ENCODE results near the gene CDC34. TPM values are rescaled to one million over a fixed set of nuclear protein-coding genes. Genes with fewer than 3 reads are reported as not detected.
"Not testable (repeated sequence)": the region's sequence is repeated elsewhere in the genome, so short reads cannot be mapped to it uniquely, and the experiment has no call there.

CDC34 gene
- total RNA-seq, 2 donors from 2014 or later: 77.0 to 101 TPM

DNA sequence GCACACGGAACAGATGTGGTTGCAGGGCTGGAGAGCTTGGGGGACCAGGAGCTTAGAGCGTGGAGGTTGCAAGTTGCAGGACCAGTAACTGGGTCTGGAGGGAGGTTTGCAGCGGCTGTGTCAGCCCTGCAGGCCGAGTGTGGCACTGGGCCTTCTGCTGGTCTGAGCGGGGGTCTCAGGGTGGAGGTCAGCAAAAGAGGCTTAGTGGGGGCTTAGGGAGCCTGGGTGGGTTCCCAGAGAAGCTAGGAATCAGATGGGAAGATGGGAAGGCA, 52.3 kb downstream of the CDC34 start:
- intact Hi-C loops (cut with DNase I): no loop called here
- DNase-seq (no peak), ATAC-seq (no peak)
- Histone ChIP-seq H3K36me3 (replicated peaks in 1 of 2; ENCODE audit: insufficient read depth in 1 of 2, low read depth in 2 of 2) (peaks cover 8 to 10% of the 10 kb centered on the region in 2 donors), H3K9me3 (no peaks in the 10 kb centered on the region), H3K4me3 (no peak overlapping the region), H3K27ac (no peak overlapping the region), H3K27me3 (peaks cover 0 to 4% of the 10 kb centered on the region in 2 donors), H3K4me1 (peaks cover 10% of the 10 kb centered on the region)
- WGBS, 2 donors: 62 to 73% methylated on average over 3 to 5 of the region's 5 CpGs
- TF ChIP-seq CTCF (IDR thresholded peaks at IDR 0.05) (no peak), POLR2A (IDR thresholded peaks at IDR 0.05) (no peak)

- Histone ChIP-seq H3K27me3 (peaks cover 0 to 9% of the 10 kb centered on the region in 2 donors), H3K9me3 (no peaks in the 10 kb centered on the region), H3K36me3 (replicated peaks in 1 of 2; ENCODE audit: insufficient read depth in 1 of 2, low read depth in 2 of 2) (peaks cover 8 to 10% of the 10 kb centered on the region in 2 donors), H3K27ac (no peak overlapping the region), H3K4me3 (no peak overlapping the region), H3K4me1 (peaks cover 16% of the 10 kb centered on the region)
- WGBS, 2 donors: 21 to 44% methylated on average over 12 to 38 of the region's 38 CpGs
- ATAC-seq (peak; percentile 47), DNase-seq (peak; percentile 22 to 45 (median 29))
- peak; percentile 31 to 63 (median 56) for TF ChIP-seq CTCF (IDR thresholded peaks at IDR 0.05)
- no peak for TF ChIP-seq POLR2A (IDR thresholded peaks at IDR 0.05)
- intact Hi-C loops (cut with DNase I): no loop called here
These were observed 52.9 kb downstream of the CDC34 start for GRCh38 chr19:584240-585001.

DNA sequence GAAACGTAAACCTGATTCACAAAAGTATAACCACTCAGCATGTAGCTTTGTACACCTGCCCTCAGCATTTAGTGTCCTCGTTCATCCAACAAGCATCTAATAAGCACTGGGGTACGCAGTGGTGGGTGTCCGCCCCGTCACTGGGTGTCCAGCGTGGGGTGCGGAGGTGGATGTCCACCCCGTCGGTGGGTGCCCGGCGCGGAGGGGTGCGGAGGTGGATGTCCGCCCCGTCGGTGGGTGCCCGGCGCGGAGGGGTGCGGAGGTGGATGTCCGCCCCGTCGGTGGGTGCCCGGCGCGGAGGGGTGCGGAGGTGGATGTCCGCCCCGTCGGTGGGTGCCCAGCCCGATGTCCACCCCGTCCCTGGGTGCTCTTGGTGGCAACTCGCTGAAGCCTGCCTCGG, 53.6 kb downstream of the CDC34 start:
- H3K4me3 ChIP-seq; H3K9me3 ChIP-seq; ATAC-seq; H3K27ac ChIP-seq; DNase-seq; H3K36me3 ChIP-seq (replicated peaks in 1 of 2; ENCODE audit: insufficient read depth in 1 of 2, low read depth in 2 of 2); intact Hi-C loops (cut with DNase I): not testable (repeated sequence)
- WGBS, 2 donors: 46 to 79% methylated on average over 2 to 31 of the region's 34 CpGs
- Histone ChIP-seq H3K27me3 (peaks cover 0 to 10% of the 10 kb centered on the region in 2 donors), H3K4me1 (peaks cover 17% of the 10 kb centered on the region)

- ATAC-seq (no peak), DNase-seq (no peak)
- H3K9me3 ChIP-seq: no peaks in the 10 kb centered on the region
- TF ChIP-seq POLR2A (IDR thresholded peaks at IDR 0.05): no peak
- TF ChIP-seq CTCF (IDR thresholded peaks at IDR 0.05): no peak
- H3K36me3 ChIP-seq (replicated peaks in 1 of 2; ENCODE audit: insufficient read depth in 1 of 2, low read depth in 2 of 2): peaks cover 8 to 10% of the 10 kb centered on the region in 2 donors
- H3K4me3 ChIP-seq: no peak overlapping the region
- intact Hi-C loops (cut with DNase I): no loop called here
- peaks cover 21% of the 10 kb centered on the region for H3K4me1 ChIP-seq
- WGBS, 2 donors: 52 to 64% methylated on average over 6 to 10 of the region's 10 CpGs
- H3K27me3 ChIP-seq: peaks cover 0 to 13% of the 10 kb centered on the region in 2 donors
- H3K27ac ChIP-seq: no peak overlapping the region
These were observed 54.1 kb downstream of the CDC34 start for GRCh38 chr19:585551-586110.

- ATAC-seq: peak; percentile 36
- Histone ChIP-seq H3K36me3 (replicated peaks in 1 of 2; ENCODE audit: insufficient read depth in 1 of 2, low read depth in 2 of 2) (no peaks in the 10 kb centered on the region), H3K27me3 (peaks cover 0 to 20% of the 10 kb centered on the region in 2 donors)
These were observed 56.7 kb downstream of the CDC34 start for GRCh38 chr19:588093-588740.

More at GRCh38 chr19:588093-588740, 56.7 kb downstream of the CDC34 start:
- intact Hi-C loops (cut with DNase I): no loop called here
- no peak overlapping the region for H3K27ac ChIP-seq
- no peak overlapping the region for H3K4me3 ChIP-seq
- H3K9me3 ChIP-seq: no peaks in the 10 kb centered on the region
- TF ChIP-seq CTCF (IDR thresholded peaks at IDR 0.05) (peak in 4 of 7 experiments; percentile 22 to 44 (median 30)), POLR2A (IDR thresholded peaks at IDR 0.05) (no peak)
- WGBS, 2 donors: 5 to 9% methylated on average over 3 to 39 of the region's 41 CpGs
- peak; percentile 50 to 71 (median 63) for DNase-seq
- peaks cover 29% of the 10 kb centered on the region for H3K4me1 ChIP-seq
